Measurements from ENCODE around the gene TCTN1. TPM values are rescaled to one million over a fixed set of nuclear protein-coding genes. Genes with fewer than 3 reads are reported as not detected.
"Not testable (repeated sequence)": the region's sequence is repeated elsewhere in the genome, so short reads cannot be mapped to it uniquely, and the experiment has no call there.

The TCTN1 gene
- total and polyA plus RNA-seq, 2 donors (not counting 3 experiments of a cell fraction or from before 2014, with no cell fraction given), result 21.1 to 23.3 TPM

GRCh38 chr12:110649341-110649847 is 35.5 kb downstream of the TCTN1 start:
- Histone ChIP-seq H2AFZ (ENCODE audit: low read depth, low read length) (no peak overlapping the region), H3K9me1 (replicated peaks; ENCODE audit: control insufficient read depth, extremely low read depth, insufficient read depth, low read length) (no peaks in the 10 kb centered on the region), H3K4me2 (ENCODE audit: insufficient read depth, low read length) (no peak overlapping the region), H3K27me3 (ENCODE audit: control insufficient read depth in 2 of 2, insufficient read depth in 2 of 2, low read length in 2 of 2) (no peaks in the 10 kb centered on the region), H3K79me2 (ENCODE audit: control insufficient read depth, insufficient read depth, low read length) (no peaks in the 10 kb centered on the region), H3K4me1 (ENCODE audit: control insufficient read depth, extremely low read depth, insufficient read depth, low read length) (no peaks in the 10 kb centered on the region), H3K4me3 (replicated peaks in 1 of 3; ENCODE audit: insufficient read depth in 1 of 3, low read depth in 1 of 3, low read length in 3 of 3) (no peak overlapping the region), H4K20me1 (replicated peaks; ENCODE audit: control insufficient read depth, extremely low read depth, insufficient read depth, low read length) (no peaks in the 10 kb centered on the region), H3K36me3 (ENCODE audit: control insufficient read depth in 2 of 2, extremely low read depth in 1 of 2, insufficient read depth in 2 of 2, low read length in 2 of 2) (peaks cover 0 to 3% of the 10 kb centered on the region in 2 experiments), H3K9me3 (replicated peaks; ENCODE audit: control insufficient read depth, insufficient read depth, low read length) (no peaks in the 10 kb centered on the region), H3K9ac (replicated peaks; ENCODE audit: extremely low read depth, insufficient read depth, low read length) (no peak overlapping the region), H3K27ac (ENCODE audit: insufficient read depth, low read depth, low read length) (no peak overlapping the region)
- no peak for TF ChIP-seq POLR2A (IDR thresholded peaks at IDR 0.05; ENCODE audit: low read depth, low read length)
- TF ChIP-seq EZH2 (IDR thresholded peaks at IDR 0.05; ENCODE audit: borderline replicate concordance, low read depth, low read length, severe bottlenecking), result no peak
- no peak for TF ChIP-seq FOS (IDR thresholded peaks at IDR 0.05; ENCODE audit: borderline replicate concordance, insufficient read depth, low read length)
- no peak for TF ChIP-seq GATA2 (IDR thresholded peaks at IDR 0.05; ENCODE audit: insufficient read depth, insufficient read length, low read depth, low read length)
- no peak for TF ChIP-seq MAX (IDR thresholded peaks at IDR 0.05; ENCODE audit: insufficient read depth, insufficient read length)
- TF ChIP-seq CTCF (IDR thresholded peaks at IDR 0.05; ENCODE audit: extremely low read depth in 1 of 2, insufficient read depth in 1 of 2, low read depth in 1 of 2, low read length in 2 of 2), result no peak
- TF ChIP-seq JUN (IDR thresholded peaks at IDR 0.05; ENCODE audit: borderline replicate concordance, insufficient read depth, insufficient read length, low read depth), result no peak
- ChIA-PET CTCF (no interaction called here), POLR2A (no interaction called here)
- dilution Hi-C loops (cut with MboI; ENCODE audit: extremely low pct_ligation_motif_present, low sequenced_read_pairs) (no loop called here), intact Hi-C loops (cut with micrococcal nuclease) (no loop called here)
- no peak for DNase-seq (ENCODE audit: low read depth, low spot score)
- no peak for FAIRE-seq
- no TSS peak for BruUV-seq (replicated peaks)

GRCh38 chr12:110654238-110654637 is 40.3 kb downstream of the TCTN1 start:
- H3K9me3 ChIP-seq (replicated peaks; ENCODE audit: control insufficient read depth, insufficient read depth, low read length); POLR2A ChIA-PET; H2AFZ ChIP-seq (ENCODE audit: low read depth, low read length); H3K4me2 ChIP-seq (ENCODE audit: insufficient read depth, low read length); DNase-seq (ENCODE audit: low read depth, low spot score); intact Hi-C loops (cut with micrococcal nuclease); H3K9ac ChIP-seq (replicated peaks; ENCODE audit: extremely low read depth, insufficient read depth, low read length); CTCF ChIA-PET; H3K4me3 ChIP-seq (replicated peaks in 1 of 3; ENCODE audit: insufficient read depth in 1 of 3, low read depth in 1 of 3, low read length in 3 of 3); H3K27ac ChIP-seq (ENCODE audit: insufficient read depth, low read depth, low read length); H3K9me1 ChIP-seq (replicated peaks; ENCODE audit: control insufficient read depth, extremely low read depth, insufficient read depth, low read length); FAIRE-seq; H4K20me1 ChIP-seq (replicated peaks; ENCODE audit: control insufficient read depth, extremely low read depth, insufficient read depth, low read length); H3K27me3 ChIP-seq (ENCODE audit: control insufficient read depth in 2 of 2, insufficient read depth in 2 of 2, low read length in 2 of 2); H3K79me2 ChIP-seq (ENCODE audit: control insufficient read depth, insufficient read depth, low read length); dilution Hi-C loops (cut with MboI; ENCODE audit: extremely low pct_ligation_motif_present, low sequenced_read_pairs); BruUV-seq (replicated peaks); H3K36me3 ChIP-seq (ENCODE audit: control insufficient read depth in 2 of 2, extremely low read depth in 1 of 2, insufficient read depth in 2 of 2, low read length in 2 of 2); H3K4me1 ChIP-seq (ENCODE audit: control insufficient read depth, extremely low read depth, insufficient read depth, low read length): not testable (repeated sequence)
